Coronary artery (tissue), 2 donors: Measurements from ENCODE around the gene AKAP10.

Experiments used
- DNase-seq: peaks from one replicate; pipeline ENCODE4 v3.0.0-alpha.2; 2017; ENCODE audit warnings: low spot score
- H3K27ac ChIP-seq, 2 donors: fragments of 200-600 bp; sonication (generic); one replicate each; pipeline ENCODE4 v1.5.1; 2016 to 2019
- H3K4me3 ChIP-seq: fragments of 200-600 bp; sonication (generic); 2 replicates; pipeline ENCODE4 v1.5.1; 2016; ENCODE audit warnings: mild to moderate bottlenecking, moderate library complexity
- TF ChIP-seq, protein P1 (sequence below): fragments of 200-600 bp; sonication (generic); IDR thresholded peaks from one replicate; pipeline ENCODE4 v1.5.1; 2019; ENCODE audit warnings: antibody characterized with exemption

The AKAP10 gene

DNA sequence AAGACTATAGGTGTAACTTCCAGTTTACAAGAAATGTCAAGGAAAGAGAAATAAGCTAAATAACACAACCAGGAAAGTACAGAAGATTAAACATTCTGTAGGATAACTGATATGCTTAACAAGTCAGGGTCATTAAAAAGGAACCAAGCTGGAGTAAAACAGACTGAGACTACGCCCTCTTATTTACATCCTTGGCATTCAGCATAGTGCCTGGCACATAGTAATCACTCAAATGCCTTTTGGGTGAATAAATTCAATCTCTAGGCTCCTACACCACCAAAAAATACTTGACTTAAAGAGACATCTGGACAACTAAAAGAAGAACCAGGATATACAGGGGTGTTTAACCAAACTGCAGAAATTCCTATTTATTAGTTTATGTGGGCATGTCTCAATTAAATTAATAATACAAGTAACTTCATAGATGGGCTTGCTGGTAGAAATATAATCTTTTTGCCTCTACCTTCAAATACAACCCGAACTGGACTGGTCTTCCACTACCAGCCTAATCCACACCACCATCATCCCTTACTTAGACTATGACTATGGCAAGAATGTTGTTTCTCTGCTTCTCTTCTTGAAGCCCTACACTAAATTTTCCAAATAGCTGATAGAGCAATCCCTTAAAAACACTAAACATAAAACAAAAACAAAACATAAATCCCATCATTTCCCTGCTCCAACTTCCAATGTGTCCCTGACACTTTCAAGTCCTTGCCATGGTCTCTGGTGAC is 62.2 kb downstream of the AKAP10 start:
- TF ChIP-seq, protein P1, sequence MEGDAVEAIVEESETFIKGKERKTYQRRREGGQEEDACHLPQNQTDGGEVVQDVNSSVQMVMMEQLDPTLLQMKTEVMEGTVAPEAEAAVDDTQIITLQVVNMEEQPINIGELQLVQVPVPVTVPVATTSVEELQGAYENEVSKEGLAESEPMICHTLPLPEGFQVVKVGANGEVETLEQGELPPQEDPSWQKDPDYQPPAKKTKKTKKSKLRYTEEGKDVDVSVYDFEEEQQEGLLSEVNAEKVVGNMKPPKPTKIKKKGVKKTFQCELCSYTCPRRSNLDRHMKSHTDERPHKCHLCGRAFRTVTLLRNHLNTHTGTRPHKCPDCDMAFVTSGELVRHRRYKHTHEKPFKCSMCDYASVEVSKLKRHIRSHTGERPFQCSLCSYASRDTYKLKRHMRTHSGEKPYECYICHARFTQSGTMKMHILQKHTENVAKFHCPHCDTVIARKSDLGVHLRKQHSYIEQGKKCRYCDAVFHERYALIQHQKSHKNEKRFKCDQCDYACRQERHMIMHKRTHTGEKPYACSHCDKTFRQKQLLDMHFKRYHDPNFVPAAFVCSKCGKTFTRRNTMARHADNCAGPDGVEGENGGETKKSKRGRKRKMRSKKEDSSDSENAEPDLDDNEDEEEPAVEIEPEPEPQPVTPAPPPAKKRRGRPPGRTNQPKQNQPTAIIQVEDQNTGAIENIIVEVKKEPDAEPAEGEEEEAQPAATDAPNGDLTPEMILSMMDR = no peak
- H3K27ac ChIP-seq = no peak overlapping the region
- no peak overlapping the region for H3K4me3 ChIP-seq
- DNase-seq = no peak

DNA sequence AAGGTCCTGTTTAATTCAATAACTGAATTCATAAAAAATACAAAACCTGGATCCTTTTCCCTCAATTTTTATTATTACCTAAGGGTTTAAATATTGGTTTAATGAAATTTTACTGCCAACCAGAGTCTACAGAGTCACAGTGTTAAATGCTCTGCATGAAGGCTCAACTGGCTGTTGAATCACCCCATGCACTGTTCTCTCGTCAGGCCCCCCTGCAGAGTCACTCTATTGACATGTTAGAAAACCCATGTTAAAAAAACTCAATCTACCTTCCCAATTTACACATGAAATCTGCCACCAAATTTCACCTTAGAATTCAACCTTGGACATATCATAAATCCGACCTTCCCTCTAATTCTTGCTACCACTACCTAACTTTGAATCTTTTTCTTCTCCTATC is 66.6 kb downstream of the AKAP10 start:
- DNase-seq = no peak
- H3K4me3 ChIP-seq = no peak overlapping the region
- no peak overlapping the region for H3K27ac ChIP-seq
- TF ChIP-seq, protein P1 = no peak

DNA sequence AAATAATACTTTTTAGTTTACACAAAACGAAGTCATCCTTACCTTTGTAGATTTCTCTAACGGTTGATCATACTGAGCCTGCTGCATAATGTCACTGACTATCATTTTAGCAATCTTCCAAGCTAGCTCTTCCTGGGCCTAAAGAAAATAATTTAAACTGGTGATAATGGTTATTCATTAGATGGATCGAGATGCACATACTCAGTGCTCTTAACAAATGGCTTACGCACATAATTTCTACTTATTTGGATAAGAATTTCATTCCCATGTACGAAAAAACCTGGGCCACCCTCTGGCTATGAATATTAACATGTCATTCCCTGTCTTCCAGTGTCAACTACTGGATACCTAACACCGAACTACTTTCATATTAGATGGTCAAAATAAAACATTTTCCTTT is 68.5 kb downstream of the AKAP10 start:
- no peak overlapping the region for H3K27ac ChIP-seq
- TF ChIP-seq, protein P1 = no peak
- no peak overlapping the region for H3K4me3 ChIP-seq
- no peak for DNase-seq

DNA sequence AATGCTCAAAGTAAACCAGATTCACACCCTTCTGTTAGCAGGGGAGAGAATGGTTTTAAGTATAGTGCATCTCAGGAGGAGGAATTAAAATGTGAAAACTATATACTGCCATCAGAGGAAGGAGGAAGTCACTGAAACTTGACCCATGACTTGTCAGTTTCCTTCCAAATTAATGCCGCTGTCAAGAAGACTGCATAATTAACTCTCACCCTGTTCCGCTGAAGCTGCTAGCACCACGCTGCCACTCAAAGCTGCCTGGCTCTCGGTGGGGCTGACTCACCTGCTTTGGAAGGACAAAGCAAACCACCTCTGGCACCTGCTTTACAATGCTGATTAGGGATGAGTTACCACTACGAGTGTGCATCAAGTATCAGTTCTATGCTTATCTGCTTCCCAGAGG is 72.1 kb downstream of the AKAP10 start:
- TF ChIP-seq, protein P1 = no peak
- Histone ChIP-seq H3K4me3 (no peak overlapping the region), H3K27ac (no peak overlapping the region)
- DNase-seq = no peak

DNA sequence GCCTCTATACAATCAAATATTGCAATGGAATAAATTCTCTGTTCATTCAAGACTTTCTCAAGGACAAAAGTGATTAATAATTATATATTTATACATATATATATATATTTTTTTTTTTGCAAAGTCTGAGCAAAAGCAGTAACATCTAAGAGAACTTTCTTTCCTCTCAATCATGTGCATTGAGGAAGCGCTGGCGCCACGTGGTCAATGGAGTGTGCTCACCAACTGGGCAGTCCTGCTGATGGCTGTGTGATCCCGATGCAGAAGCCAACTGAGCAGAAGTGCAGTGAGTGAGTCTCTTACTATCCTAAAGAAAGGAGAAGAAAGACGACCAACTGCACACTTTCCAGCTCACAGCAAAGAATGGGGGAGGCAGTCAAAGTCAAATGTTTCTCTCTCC is 72.7 kb downstream of the AKAP10 start:
- DNase-seq = no peak
- TF ChIP-seq, protein P1 = no peak
- H3K4me3 ChIP-seq = no peak overlapping the region
- H3K27ac ChIP-seq = no peak overlapping the region

DNA sequence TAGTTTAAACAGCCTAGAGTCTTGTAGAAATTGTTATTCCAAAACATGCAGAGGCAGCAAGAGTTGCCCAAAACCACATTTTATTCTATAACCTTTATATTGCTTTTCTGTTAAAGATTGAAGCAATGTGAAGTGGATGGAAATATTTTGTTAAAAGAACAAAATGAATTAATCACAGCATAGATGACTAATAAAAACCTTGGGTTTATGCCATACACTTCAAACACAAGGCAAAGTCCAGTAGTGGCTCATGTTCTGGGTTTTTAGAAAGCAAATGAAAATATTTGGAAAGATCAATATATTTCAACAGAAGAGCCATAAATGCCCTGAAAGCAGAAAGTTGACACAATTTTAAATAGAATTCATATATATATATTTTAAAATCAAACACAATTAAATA is 73.2 kb downstream of the AKAP10 start:
- no peak for DNase-seq
- no peak overlapping the region for H3K27ac ChIP-seq

DNA sequence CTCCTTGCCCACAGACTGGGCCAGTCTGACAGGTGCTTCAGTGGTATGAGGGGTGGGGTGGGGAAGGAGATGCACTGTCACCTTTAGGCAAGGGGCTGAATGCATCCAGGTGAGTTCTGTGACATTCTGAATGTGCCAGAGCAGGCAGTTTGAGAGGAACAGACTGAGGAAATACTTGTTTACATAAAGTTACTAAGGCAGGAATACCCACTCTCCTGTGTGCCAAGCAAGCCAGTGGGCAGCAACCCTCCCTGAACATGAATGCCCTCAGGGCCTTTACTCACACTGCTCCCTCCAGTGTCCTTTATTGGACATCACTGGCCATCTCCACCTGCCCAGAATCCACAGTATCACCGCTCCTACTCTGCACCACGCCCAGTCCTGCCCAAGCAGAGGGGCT is 76.8 kb downstream of the AKAP10 start:
- Histone ChIP-seq H3K4me3 (no peak overlapping the region), H3K27ac (no peak overlapping the region)
- TF ChIP-seq, protein P1 = no peak
- DNase-seq = no peak

More for the DNA sequence above, 73.2 kb downstream of the AKAP10 start:
- TF ChIP-seq, protein P1 = no peak
- H3K4me3 ChIP-seq = no peak overlapping the region
